ENCODE data around the gene ABCB8.

GRCh38 chr7:151007469-151007898 lies 20.8 kb upstream of the ABCB8 start:
- TF ChIP-seq CTCF (conservative IDR thresholded peaks at IDR 0.05; ENCODE audit: low read length) = no peak
- no peak for TF ChIP-seq EZH2phosphoT487 (IDR thresholded peaks at IDR 0.05; ENCODE audit: borderline replicate concordance)
